Tibial nerve (tissue), 3 donors: ENCODE results near the gene SLC26A3.

Experiments
- EP300 ChIP-seq, 2 donors: sonication (generic); formaldehyde crosslinking; IDR thresholded peaks; one replicate each; pipeline ENCODE4 v1.6.1; 2017; ENCODE audit warnings: antibody characterized with exemption in 2 of 2, mild to moderate bottlenecking in 1 of 2
- POLR2A ChIP-seq, 2 donors: fragments of 450-650 bp; IDR thresholded peaks; one replicate each; pipeline ENCODE4 v1.6.1; 2017; ENCODE audit warnings: antibody characterized with exemption in 2 of 2, mild to moderate bottlenecking in 2 of 2, moderate library complexity in 2 of 2

- TF ChIP-seq POLR2A (IDR thresholded peaks at IDR 0.05) = no peak
- no peak for TF ChIP-seq EP300 (IDR thresholded peaks at IDR 0.05)
These were observed 7.6 kb upstream of the SLC26A3 start for GRCh38 chr7:107810626-107811025.
